ENCODE data around the gene SPC25. TPM values are rescaled to one million over a fixed set of nuclear protein-coding genes. Genes with fewer than 3 reads are reported as not detected.

The SPC25 gene
- total RNA-seq, 1 experiment from 2014 or later = 29.8 TPM

- Histone ChIP-seq H3K4me1 (ENCODE audit: control insufficient read depth in 1 of 2, insufficient read depth in 2 of 2, low read length in 2 of 2) (no peaks in the 10 kb centered on the region), H3K27me3 (ENCODE audit: insufficient read depth, low read length) (no peaks in the 10 kb centered on the region), H3K9me2 (ENCODE audit: insufficient read depth) (no peaks in the 10 kb centered on the region), H3K4me3 (replicated peaks in 1 of 2; ENCODE audit: low read depth in 1 of 2, low read length in 2 of 2) (no peak overlapping the region), H3K36me3 (ENCODE audit: control insufficient read depth in 1 of 2, insufficient read depth in 2 of 2, low read length in 2 of 2) (no peaks in the 10 kb centered on the region), H2AFZ (ENCODE audit: low read depth, low read length, poor library complexity, severe bottlenecking) (no peak overlapping the region), H4K20me1 (ENCODE audit: insufficient read depth) (no peaks in the 10 kb centered on the region), H3K27ac (ENCODE audit: low read depth, low read length) (no peak overlapping the region), H3K9me3 (ENCODE audit: control insufficient read depth in 1 of 2, insufficient read depth in 1 of 2, low read depth in 1 of 2, low read length in 2 of 2) (peaks cover 0 to 6% of the 10 kb centered on the region in 2 experiments; a peak in 2 of 4 replicates), H3K4me2 (ENCODE audit: low read length) (no peak overlapping the region), H3K79me2 (ENCODE audit: insufficient read depth, low read length) (no peaks in the 10 kb centered on the region), H3K9ac (ENCODE audit: low read length) (no peak overlapping the region)
- POLR2A ChIA-PET = no interaction called here
- BruUV-seq (replicated peaks) = no TSS peak
- no peak for TF ChIP-seq SIN3A (IDR thresholded peaks at IDR 0.05; ENCODE audit: low read depth)
- TF ChIP-seq ATF3 (IDR thresholded peaks at IDR 0.05) = no peak
- no peak for TF ChIP-seq YY1 (IDR thresholded peaks at IDR 0.05; ENCODE audit: extremely low read depth, insufficient replicate concordance, low read depth, low read length)
- TF ChIP-seq JUND (IDR thresholded peaks at IDR 0.05) = no peak
- no peak for TF ChIP-seq POLR2AphosphoS5 (IDR thresholded peaks at IDR 0.05; ENCODE audit: low read depth, low read length)
- TF ChIP-seq REST (IDR thresholded peaks at IDR 0.05; ENCODE audit: low read depth) = no peak
- no peak for TF ChIP-seq EGR1 (IDR thresholded peaks at IDR 0.05; ENCODE audit: low read depth)
- TF ChIP-seq POLR2A (IDR thresholded peaks at IDR 0.05; ENCODE audit: borderline replicate concordance, extremely low read depth, insufficient read depth, insufficient read length) = no peak
- TF ChIP-seq CTCF (IDR thresholded peaks at IDR 0.05 in 2 of 3, conservative IDR thresholded peaks at IDR 0.05 in 1 of 3; ENCODE audit: borderline replicate concordance in 1 of 3, insufficient read depth in 1 of 3, low read depth in 2 of 3, low read length in 2 of 3) = no peak
- TF ChIP-seq MAX (IDR thresholded peaks at IDR 0.05) = no peak
- no peak for TF ChIP-seq EZH2phosphoT487 (IDR thresholded peaks at IDR 0.05; ENCODE audit: borderline replicate concordance)
- TF ChIP-seq ELF1 (IDR thresholded peaks at IDR 0.05; ENCODE audit: borderline replicate concordance, low read depth) = no peak
- RAD21 ChIA-PET (ENCODE audit: low non-redundant PET in 1 of 2, low total read pairs in 2 of 2, uncharacterized antibody in 2 of 2, unreplicated experiment in 2 of 2) = no interaction called here
- intact Hi-C loops (cut with micrococcal nuclease) = loop anchor here (10.0 kb wide), 1 partner anchor 768 kb away; no protein-coding TSS in a partner anchor
- DNase-seq (ENCODE audit: low read depth, low spot score) (no peak), ATAC-seq (no peak)
- CTCF ChIA-PET = interaction anchor here (0.6 kb wide), 1 partner anchor 587 kb away, joined by 3 read pairs; no protein-coding TSS in a partner anchor
These were observed 22.7 kb upstream of the SPC25 start for GRCh38 chr2:168912901-168913369.

Data from HCT116 (cell line).